IPS-NIHi7 (cell line): Measurements from ENCODE around the gene NAA80.
"Not testable (repeated sequence)": the region's sequence is repeated elsewhere in the genome, so short reads cannot be mapped to it uniquely, and the experiment has no call there.

ENCODE experiments used
- DNase-seq: peaks from one replicate; pipeline ENCODE4 v3.0.0; 2012; ENCODE audit warnings: mixed read lengths; ENCODE audit errors: extremely low spot score

Gene NAA80

GRCh38 chr3:50271314-50271936, 27.8 kb downstream of the NAA80 start:
- no peak for DNase-seq

DNA sequence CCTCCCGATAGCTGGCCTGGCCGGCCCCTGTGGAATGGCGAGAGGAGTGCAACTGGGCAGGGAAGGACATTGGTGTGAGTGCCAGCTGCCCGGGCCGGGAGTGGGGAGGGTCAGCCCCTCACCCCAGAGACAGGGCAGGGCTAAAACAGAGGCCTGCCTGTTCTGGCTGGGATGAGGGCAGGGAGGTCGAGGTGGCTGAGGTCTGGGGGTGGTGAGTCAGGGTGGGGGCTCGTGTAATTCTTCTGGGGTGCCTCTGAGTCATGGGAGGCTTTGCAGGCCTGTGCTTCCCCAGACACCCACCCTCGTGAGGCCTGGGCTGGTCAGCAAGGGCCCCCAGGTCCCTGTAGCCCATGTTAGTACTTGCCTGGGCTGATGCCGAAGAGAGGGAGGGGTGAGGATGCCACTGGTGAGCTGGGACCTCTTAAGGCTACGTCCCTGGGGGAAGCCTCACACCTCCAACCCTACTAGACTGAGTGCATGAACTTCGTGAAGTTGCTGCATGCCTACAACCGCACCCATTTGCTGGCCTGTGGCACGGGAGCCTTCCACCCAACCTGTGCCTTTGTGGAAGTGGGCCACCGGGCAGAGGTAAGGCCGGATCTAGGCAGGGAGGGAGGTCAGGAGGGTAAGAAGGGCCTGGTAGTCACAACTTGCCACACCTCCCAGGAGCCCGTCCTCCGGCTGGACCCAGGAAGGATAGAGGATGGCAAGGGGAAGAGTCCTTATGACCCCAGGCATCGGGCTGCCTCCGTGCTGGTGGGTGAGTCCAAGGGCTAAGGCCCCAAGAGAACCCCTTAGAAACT, 28.6 kb downstream of the NAA80 start:
- no peak for DNase-seq

DNA sequence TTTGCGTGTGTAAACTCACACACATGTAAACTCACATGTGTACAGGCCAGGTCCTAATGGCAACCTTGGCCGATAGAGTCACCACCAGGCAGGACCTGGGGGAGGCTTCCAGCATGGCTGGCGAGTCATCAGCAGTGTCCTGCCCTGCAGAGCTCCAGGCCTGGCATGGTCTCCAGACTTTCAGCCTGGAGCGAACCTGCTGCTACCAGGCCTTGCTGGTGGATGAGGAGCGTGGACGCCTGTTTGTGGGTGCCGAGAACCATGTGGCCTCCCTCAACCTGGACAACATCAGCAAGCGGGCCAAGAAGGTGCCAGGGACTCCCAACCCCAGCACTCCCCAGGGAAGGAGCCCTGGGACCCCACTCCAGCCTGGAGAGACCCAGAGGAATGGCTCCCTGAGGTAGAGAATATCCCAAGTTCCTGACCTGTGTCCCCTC, 29.2 kb downstream of the NAA80 start:
- DNase-seq, result no peak

DNA sequence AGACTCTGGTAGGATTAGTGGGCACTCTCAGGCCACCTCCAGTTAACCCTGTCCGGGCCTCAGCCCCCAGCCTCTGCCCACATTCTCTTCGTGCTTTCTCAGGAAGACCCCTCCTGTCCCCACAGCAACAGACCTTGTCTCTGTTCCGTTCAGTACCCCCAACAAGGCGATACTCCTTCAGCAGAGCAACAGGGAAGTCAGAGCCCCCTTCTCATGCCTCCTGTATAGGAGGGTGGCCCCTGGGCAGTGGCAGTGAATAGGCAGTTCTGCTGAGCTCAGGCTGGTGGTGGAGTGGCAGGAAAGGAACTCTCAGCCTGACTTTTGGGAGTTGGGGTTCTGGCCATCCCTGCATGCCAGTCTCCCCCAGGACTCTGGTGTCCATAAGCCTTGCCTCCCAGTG, 29.7 kb downstream of the NAA80 start:
- DNase-seq, result no peak

GRCh38 chr3:50268703-50269451, 30.3 kb downstream of the NAA80 start, which contains the start of gene SEMA3B:
Gene SEMA3B, plus strand, starts transcription at chr3:50269147. Its CDS starts 94 bp downstream, at chr3:50269241.
- DNase-seq, result no peak

- DNase-seq, result no peak
These were observed 30.9 kb downstream of the NAA80 start for GRCh38 chr3:50268276-50268675.

- peak; percentile 45 for DNase-seq
These were observed 31.8 kb downstream of the NAA80 start for GRCh38 chr3:50267280-50267913.

DNA sequence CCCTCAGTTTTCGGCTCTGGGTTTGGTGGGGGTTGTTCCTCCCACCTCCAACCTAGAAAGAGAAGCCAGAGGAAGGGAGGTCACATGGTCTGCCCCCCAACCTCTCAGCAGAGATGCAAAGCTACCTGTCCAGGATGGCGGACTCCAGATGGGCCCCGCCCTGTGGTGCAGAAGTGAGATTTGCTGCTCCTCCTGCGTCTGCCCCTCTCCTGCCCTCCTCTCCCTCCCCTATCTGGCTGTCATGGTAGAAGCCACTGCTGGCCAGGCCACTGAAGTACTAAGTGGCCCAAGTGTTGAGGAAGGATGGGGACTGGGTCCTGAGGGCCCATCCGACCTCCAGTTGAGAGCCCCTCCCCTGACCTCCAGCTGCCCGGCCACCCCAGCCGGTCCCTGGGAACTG, 32.4 kb downstream of the NAA80 start:
- no peak for DNase-seq

DNA sequence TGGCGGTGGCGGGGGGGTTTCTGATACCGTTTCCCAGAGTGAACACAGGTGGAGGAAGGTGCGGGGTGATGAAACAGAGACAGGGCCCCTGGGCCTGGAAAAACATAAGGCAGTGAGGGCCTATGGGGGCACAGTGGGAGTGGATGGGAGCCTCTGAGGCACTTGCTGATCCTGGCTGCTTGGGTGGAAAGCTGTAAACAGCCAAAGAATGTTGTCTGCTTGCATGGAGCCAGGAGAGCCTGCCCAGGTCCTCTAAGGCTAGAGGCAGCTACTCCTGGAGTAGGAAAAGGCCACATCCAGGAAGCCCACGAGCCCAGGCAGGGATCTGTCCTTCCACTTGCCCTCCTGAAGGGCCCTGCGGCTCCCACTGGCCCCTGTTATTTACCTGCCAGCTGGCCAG, 33.2 kb downstream of the NAA80 start:
- no peak for DNase-seq

GRCh38 chr3:50265571-50265970, 33.6 kb downstream of the NAA80 start:
- DNase-seq, result no peak

DNA sequence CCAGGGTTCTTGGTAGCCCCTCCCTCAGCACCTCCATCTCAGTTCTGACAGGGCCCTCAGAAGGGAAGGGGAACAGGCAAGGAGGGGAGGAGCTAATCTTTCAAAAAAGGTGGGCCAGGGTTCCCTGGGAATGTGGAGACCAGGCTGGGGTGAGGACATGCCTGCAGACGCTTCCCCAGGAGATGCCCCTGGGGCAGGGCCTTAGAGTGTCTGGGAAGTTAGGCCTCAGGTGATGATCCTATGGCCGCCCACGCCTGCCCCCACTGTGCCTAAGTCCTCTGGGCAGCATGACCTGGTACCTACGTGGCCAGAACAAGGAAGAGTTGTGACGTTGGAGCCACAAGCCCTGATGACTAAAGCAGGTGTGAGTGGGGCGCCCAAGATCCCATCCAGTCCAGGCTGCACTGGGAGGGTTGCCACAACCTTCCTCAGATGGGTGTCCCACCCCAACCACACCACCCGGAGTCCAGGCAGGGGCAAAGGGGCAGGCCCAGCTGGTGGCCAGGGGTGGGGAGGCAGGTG, 34.2 kb downstream of the NAA80 start:
- peak; percentile 94 for DNase-seq

- DNase-seq, result peak; percentile 83
These were observed 34.7 kb downstream of the NAA80 start for GRCh38 chr3:50264383-50264963.

GRCh38 chr3:50263478-50264382, 35.5 kb downstream of the NAA80 start:
- DNase-seq, result no peak

GRCh38 chr3:50262778-50263177, 36.4 kb downstream of the NAA80 start:
- no peak for DNase-seq

- not testable (repeated sequence) for DNase-seq
These were observed 37.0 kb downstream of the NAA80 start for GRCh38 chr3:50262200-50262599.

- DNase-seq, result no peak
These were observed 37.7 kb downstream of the NAA80 start for GRCh38 chr3:50261505-50261904.

DNA sequence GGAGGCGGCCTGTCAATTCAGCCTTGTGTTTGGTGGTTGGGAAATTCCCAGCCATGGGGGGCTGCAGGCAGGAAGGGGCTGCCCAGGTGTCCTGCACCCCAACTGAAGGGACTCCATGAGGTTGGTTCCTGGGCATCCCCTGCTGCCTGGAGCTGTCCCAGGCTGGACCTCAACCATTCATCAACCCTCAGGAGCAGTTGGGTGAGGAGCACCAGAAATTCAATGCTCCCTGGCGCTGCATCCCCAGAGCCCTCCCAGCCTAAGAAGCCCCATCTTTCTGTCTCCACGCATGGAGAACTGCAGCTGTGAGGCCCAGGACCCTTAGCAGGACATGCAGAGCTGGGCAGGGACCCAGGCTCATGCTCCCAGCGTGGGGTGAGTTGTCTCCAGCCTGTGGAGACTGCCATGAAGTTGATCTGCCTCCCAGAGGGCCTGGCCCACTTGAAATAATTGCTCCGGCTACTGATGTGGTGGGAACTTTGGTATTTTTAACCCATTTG, 38.2 kb downstream of the NAA80 start:
- no peak for DNase-seq

GRCh38 chr3:50260027-50260941, 38.9 kb downstream of the NAA80 start:
- peak; percentile 91 for DNase-seq

DNA sequence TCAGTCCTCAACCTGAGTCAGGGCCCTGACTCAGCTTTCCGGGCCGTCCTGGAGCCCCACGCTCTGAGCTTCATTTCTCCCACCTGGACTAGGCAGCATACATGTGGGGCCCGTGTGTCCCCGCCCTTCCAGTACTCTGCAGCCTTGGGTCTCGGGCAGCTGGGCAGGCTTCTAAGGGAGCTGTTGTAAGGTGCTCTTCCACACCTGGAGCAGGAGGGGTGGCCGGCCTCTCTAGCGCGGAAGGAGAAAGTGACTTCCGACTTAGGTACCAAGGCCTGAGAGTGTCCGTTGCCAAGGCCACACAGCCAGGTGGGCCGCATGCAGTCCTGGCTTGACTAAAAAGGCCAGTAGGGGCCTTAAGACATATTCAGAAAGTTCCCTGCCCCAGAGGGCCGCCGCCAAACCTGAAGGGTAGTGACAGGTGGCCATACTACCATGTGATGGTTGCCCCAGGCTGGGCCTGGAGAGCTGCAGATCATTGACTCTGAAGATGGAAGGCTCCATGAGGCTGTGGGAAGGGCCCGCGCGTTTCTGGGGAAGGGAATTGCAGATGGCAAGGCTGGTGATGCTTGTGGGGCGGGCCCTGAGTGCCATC, 39.7 kb downstream of the NAA80 start:
- no peak for DNase-seq
